ENCODE measurements around the gene KPNA6.

The KPNA6 gene

GRCh38 chr1:32091176-32091575, 16.7 kb upstream of the KPNA6 start:
- TF ChIP-seq FOXP2 (optimal IDR thresholded peaks at IDR 0.05; ENCODE audit: borderline replicate concordance, extremely low read depth, extremely low read length, insufficient read depth) (no peak), POLR2AphosphoS5 (IDR thresholded peaks at IDR 0.05; ENCODE audit: low read depth, low read length) (no peak), TAF1 (IDR thresholded peaks at IDR 0.05; ENCODE audit: borderline replicate concordance, insufficient read depth, low read length) (no peak), SIN3A (IDR thresholded peaks at IDR 0.05; ENCODE audit: borderline replicate concordance, insufficient read depth, low read length) (no peak)
- TF ChIP-seq, protein P1, sequence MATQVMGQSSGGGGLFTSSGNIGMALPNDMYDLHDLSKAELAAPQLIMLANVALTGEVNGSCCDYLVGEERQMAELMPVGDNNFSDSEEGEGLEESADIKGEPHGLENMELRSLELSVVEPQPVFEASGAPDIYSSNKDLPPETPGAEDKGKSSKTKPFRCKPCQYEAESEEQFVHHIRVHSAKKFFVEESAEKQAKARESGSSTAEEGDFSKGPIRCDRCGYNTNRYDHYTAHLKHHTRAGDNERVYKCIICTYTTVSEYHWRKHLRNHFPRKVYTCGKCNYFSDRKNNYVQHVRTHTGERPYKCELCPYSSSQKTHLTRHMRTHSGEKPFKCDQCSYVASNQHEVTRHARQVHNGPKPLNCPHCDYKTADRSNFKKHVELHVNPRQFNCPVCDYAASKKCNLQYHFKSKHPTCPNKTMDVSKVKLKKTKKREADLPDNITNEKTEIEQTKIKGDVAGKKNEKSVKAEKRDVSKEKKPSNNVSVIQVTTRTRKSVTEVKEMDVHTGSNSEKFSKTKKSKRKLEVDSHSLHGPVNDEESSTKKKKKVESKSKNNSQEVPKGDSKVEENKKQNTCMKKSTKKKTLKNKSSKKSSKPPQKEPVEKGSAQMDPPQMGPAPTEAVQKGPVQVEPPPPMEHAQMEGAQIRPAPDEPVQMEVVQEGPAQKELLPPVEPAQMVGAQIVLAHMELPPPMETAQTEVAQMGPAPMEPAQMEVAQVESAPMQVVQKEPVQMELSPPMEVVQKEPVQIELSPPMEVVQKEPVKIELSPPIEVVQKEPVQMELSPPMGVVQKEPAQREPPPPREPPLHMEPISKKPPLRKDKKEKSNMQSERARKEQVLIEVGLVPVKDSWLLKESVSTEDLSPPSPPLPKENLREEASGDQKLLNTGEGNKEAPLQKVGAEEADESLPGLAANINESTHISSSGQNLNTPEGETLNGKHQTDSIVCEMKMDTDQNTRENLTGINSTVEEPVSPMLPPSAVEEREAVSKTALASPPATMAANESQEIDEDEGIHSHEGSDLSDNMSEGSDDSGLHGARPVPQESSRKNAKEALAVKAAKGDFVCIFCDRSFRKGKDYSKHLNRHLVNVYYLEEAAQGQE (IDR thresholded peaks at IDR 0.05; ENCODE audit: insufficient read depth in 1 of 2, low read depth in 2 of 2, low read length in 2 of 2): no peak

DNA sequence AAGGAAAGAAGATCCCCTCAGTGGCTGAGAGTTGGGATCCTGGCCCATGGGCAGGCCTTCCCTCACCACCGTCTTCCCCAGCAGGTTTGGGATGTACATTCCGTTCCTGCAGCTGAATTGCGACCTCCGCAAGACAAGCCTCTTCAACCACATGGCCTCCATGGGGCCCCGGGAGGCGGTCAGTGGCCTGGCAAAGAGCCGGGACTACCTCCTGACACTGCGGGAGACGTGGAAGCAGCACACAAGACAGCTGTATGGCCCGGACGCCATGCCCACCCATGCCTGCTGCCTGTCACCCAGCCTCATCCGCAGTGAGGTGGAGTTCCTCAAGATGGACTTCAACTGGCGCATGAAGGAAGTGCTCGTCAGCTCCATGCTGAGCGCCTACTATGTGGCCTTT, 16.3 kb upstream of the KPNA6 start:
- TF ChIP-seq SIN3A (IDR thresholded peaks at IDR 0.05; ENCODE audit: borderline replicate concordance, insufficient read depth, low read length) (no peak), TAF1 (IDR thresholded peaks at IDR 0.05; ENCODE audit: borderline replicate concordance, insufficient read depth, low read length) (no peak), FOXP2 (optimal IDR thresholded peaks at IDR 0.05; ENCODE audit: borderline replicate concordance, extremely low read depth, extremely low read length, insufficient read depth) (no peak), POLR2AphosphoS5 (IDR thresholded peaks at IDR 0.05; ENCODE audit: low read depth, low read length) (no peak)
- TF ChIP-seq, protein P1 (IDR thresholded peaks at IDR 0.05; ENCODE audit: insufficient read depth in 1 of 2, low read depth in 2 of 2, low read length in 2 of 2): no peak

DNA sequence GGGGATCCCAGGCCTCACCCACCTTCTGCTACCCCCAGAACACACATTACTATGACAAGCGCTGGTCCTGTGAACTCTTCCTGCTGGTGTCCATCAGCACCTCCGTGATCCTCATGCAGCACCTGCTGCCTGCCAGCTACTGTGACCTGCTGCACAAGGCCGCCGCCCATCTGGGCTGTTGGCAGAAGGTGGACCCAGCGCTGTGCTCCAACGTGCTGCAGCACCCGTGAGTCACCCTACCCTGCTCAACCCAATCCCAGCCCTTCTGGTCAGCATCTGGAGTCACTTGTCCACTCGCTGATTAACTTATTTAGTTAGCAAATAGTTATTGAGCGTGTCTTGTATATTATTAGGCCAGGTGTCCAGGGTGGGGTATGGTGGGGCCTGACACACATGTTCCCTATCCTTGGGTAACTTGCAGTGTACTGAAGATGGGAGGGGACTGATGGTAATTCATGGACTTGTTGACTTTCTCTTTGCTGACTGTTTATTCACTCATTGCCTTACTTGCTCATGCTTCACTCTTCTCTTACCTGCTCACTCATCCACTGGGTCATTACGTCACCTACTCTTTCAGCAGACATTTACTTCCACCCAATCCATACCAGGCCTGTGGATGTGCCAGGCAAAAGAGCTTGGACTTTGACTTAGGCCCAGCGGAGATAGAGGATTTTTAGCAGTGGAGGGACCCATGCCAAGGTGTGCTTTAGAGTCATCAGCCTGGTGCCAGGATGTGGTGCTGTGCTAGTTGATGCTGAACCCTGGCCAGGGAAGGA, 12.9 kb upstream of the KPNA6 start:
- no peak for TF ChIP-seq TAF1 (IDR thresholded peaks at IDR 0.05; ENCODE audit: borderline replicate concordance, insufficient read depth, low read length)
- TF ChIP-seq POLR2AphosphoS5 (IDR thresholded peaks at IDR 0.05; ENCODE audit: low read depth, low read length): no peak
- TF ChIP-seq SIN3A (IDR thresholded peaks at IDR 0.05; ENCODE audit: borderline replicate concordance, insufficient read depth, low read length): no peak
- TF ChIP-seq, protein P1 (IDR thresholded peaks at IDR 0.05; ENCODE audit: insufficient read depth in 1 of 2, low read depth in 2 of 2, low read length in 2 of 2): no peak
- no peak for TF ChIP-seq FOXP2 (optimal IDR thresholded peaks at IDR 0.05; ENCODE audit: borderline replicate concordance, extremely low read depth, extremely low read length, insufficient read depth)

GRCh38 chr1:32099426-32099825, 8.4 kb upstream of the KPNA6 start:
- TF ChIP-seq SIN3A (IDR thresholded peaks at IDR 0.05; ENCODE audit: borderline replicate concordance, insufficient read depth, low read length) (no peak), TAF1 (IDR thresholded peaks at IDR 0.05; ENCODE audit: borderline replicate concordance, insufficient read depth, low read length) (no peak), POLR2AphosphoS5 (IDR thresholded peaks at IDR 0.05; ENCODE audit: low read depth, low read length) (no peak)

- TF ChIP-seq SIN3A (IDR thresholded peaks at IDR 0.05; ENCODE audit: borderline replicate concordance, insufficient read depth, low read length) (no peak), TAF1 (IDR thresholded peaks at IDR 0.05; ENCODE audit: borderline replicate concordance, insufficient read depth, low read length) (no peak)
These were observed 7.5 kb upstream of the KPNA6 start for GRCh38 chr1:32100359-32100758.

Data from PFSK-1 (cell line).